Testis (tissue), 2 donors: Measurements from ENCODE around the gene CTSW.

Experiments
- POLR2A ChIP-seq: fragments of 450-650 bp; IDR thresholded peaks from one replicate; pipeline ENCODE4 v1.6.1; 2017; ENCODE audit warnings: antibody characterized with exemption, mild to moderate bottlenecking, moderate library complexity
- TF ChIP-seq, protein P1 (sequence below), 3 experiments: fragments of 450-650 bp in 2 of 3; fragments of 200-600 bp in 1 of 3; sonication (generic) in 1 of 3; IDR thresholded peaks; one replicate each; pipeline ENCODE4 v1.5.1; 2016 to 2019; ENCODE audit warnings: antibody characterized with exemption in 3 of 3, mild to moderate bottlenecking in 2 of 3, moderate library complexity in 1 of 3

DNA sequence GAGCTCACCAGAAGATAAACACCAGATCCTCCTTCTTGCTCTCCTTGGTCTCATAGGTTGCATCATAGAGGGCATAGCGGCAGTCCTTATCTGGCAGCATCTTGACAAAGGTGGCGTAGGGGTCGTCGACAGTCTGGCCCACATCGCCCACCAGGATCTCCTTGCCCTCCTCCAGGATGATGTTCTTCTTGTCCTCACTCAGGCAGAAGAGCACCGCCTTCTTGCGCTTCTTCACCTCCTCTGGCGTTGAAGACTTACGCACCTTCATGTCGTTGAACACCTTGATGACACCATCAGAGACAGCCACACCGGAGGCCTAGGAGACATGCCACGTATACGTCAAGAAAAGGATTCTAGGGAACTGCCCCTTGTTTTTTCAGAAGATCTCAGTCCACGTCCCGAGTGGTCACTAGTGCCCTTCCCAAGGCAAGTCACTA is 23.7 kb upstream of the CTSW start:
- TF ChIP-seq, protein P1, sequence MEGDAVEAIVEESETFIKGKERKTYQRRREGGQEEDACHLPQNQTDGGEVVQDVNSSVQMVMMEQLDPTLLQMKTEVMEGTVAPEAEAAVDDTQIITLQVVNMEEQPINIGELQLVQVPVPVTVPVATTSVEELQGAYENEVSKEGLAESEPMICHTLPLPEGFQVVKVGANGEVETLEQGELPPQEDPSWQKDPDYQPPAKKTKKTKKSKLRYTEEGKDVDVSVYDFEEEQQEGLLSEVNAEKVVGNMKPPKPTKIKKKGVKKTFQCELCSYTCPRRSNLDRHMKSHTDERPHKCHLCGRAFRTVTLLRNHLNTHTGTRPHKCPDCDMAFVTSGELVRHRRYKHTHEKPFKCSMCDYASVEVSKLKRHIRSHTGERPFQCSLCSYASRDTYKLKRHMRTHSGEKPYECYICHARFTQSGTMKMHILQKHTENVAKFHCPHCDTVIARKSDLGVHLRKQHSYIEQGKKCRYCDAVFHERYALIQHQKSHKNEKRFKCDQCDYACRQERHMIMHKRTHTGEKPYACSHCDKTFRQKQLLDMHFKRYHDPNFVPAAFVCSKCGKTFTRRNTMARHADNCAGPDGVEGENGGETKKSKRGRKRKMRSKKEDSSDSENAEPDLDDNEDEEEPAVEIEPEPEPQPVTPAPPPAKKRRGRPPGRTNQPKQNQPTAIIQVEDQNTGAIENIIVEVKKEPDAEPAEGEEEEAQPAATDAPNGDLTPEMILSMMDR (IDR thresholded peaks at IDR 0.05) = no peak
- TF ChIP-seq POLR2A = no peak
